Measurements from ENCODE around the gene CRACDL.
"Not testable (repeated sequence)": the region's sequence is repeated elsewhere in the genome, so short reads cannot be mapped to it uniquely, and the experiment has no call there.

The CRACDL gene

GRCh38 chr2:98908931-98909316, 27.1 kb downstream of the CRACDL start:
- H3K4me3 ChIP-seq (ENCODE audit: low read depth, low read length) = no peak overlapping the region

- no peak overlapping the region for H3K4me3 ChIP-seq (ENCODE audit: low read depth, low read length)
These were observed 27.8 kb downstream of the CRACDL start for GRCh38 chr2:98907966-98908905.

- no peak overlapping the region for H3K4me3 ChIP-seq (ENCODE audit: low read depth, low read length)
These were observed 28.6 kb downstream of the CRACDL start for GRCh38 chr2:98907385-98907784.

GRCh38 chr2:98903767-98904485, 32.1 kb downstream of the CRACDL start:
- H3K4me3 ChIP-seq (ENCODE audit: low read depth, low read length) = no peak overlapping the region

- no peak overlapping the region for H3K4me3 ChIP-seq (ENCODE audit: low read depth, low read length)
These were observed 33.0 kb downstream of the CRACDL start for GRCh38 chr2:98903064-98903355.

- H3K4me3 ChIP-seq (ENCODE audit: low read depth, low read length) = no peak overlapping the region
These were observed 33.6 kb downstream of the CRACDL start for GRCh38 chr2:98902209-98903063.

- H3K4me3 ChIP-seq (ENCODE audit: low read depth, low read length) = no peak overlapping the region
These were observed 34.3 kb downstream of the CRACDL start for GRCh38 chr2:98901702-98902101.

GRCh38 chr2:98901291-98901690, 34.7 kb downstream of the CRACDL start:
- H3K4me3 ChIP-seq (ENCODE audit: low read depth, low read length) = no peak overlapping the region

- H3K4me3 ChIP-seq (ENCODE audit: low read depth, low read length) = no peak overlapping the region
These were observed 35.3 kb downstream of the CRACDL start for GRCh38 chr2:98900721-98901120.

- not testable (repeated sequence) for H3K4me3 ChIP-seq (ENCODE audit: low read depth, low read length)
These were observed 36.3 kb downstream of the CRACDL start for GRCh38 chr2:98899703-98900078.

GRCh38 chr2:98899041-98899702, 36.9 kb downstream of the CRACDL start:
- H3K4me3 ChIP-seq (ENCODE audit: low read depth, low read length) = no peak overlapping the region

- no peak overlapping the region for H3K4me3 ChIP-seq (ENCODE audit: low read depth, low read length)
These were observed 37.6 kb downstream of the CRACDL start for GRCh38 chr2:98898423-98898841.

- H3K4me3 ChIP-seq (ENCODE audit: low read depth, low read length) = no peak overlapping the region
These were observed 38.3 kb downstream of the CRACDL start for GRCh38 chr2:98897746-98898145.

- H3K4me3 ChIP-seq (ENCODE audit: low read depth, low read length) = no peak overlapping the region
These were observed 39.1 kb downstream of the CRACDL start for GRCh38 chr2:98896944-98897343.

GRCh38 chr2:98896416-98896815, 39.6 kb downstream of the CRACDL start:
- no peak overlapping the region for H3K4me3 ChIP-seq (ENCODE audit: low read depth, low read length)

- no peak overlapping the region for H3K4me3 ChIP-seq (ENCODE audit: low read depth, low read length)
These were observed 40.1 kb downstream of the CRACDL start for GRCh38 chr2:98895901-98896300.

GRCh38 chr2:98895221-98895620, 40.8 kb downstream of the CRACDL start:
- H3K4me3 ChIP-seq (ENCODE audit: low read depth, low read length) = no peak overlapping the region

- no peak overlapping the region for H3K4me3 ChIP-seq (ENCODE audit: low read depth, low read length)
These were observed 41.6 kb downstream of the CRACDL start for GRCh38 chr2:98894331-98895000.

- H3K4me3 ChIP-seq (ENCODE audit: low read depth, low read length) = no peak overlapping the region
These were observed 42.1 kb downstream of the CRACDL start for GRCh38 chr2:98893911-98894321.

GRCh38 chr2:98892871-98893270, 43.2 kb downstream of the CRACDL start:
- no peak overlapping the region for H3K4me3 ChIP-seq (ENCODE audit: low read depth, low read length)
